HepG2 (cell line): ENCODE results near the gene ADIPOR2. TPM values are rescaled to one million over a fixed set of nuclear protein-coding genes. Genes with fewer than 3 reads are reported as not detected.

ENCODE experiments used
- ATAC-seq: fragments of 200-7000 bp; cut with Tn5 transposase; 3 replicates; pipeline ENCODE4 v1.9.1; 2020; ENCODE audit warnings: mild to moderate bottlenecking, moderate library complexity
- BruUV-seq: library from RNA; stranded (reverse); fragments of 400-500 nt; replicated peaks from 2 replicates; lab custom pipeline; 2021; lab: Mats Ljungman, UMichigan
- CTCF ChIA-PET: fragments of 300-600 bp; formaldehyde crosslinking; extraction: SDS; loops from one replicate; lab custom pipeline; 2021; ENCODE audit warnings: low total read pairs, inconsistent platforms, low intra/inter-chr PET ratio; lab: Yijun Ruan, JAX
- POLR2A ChIA-PET: fragments of 350-600 bp; sonication (Branson Sonifier 250); formaldehyde crosslinking; loops from one replicate; lab custom pipeline; 2020; ENCODE audit warnings: antibody characterized with exemption, inconsistent platforms; lab: Yijun Ruan, JAX
- DNase-seq: peaks from one replicate; pipeline ENCODE4 v3.0.0-alpha.2; 2015; ENCODE audit warnings: low spot score
- FAIRE-seq: peaks from 3 replicates; lab custom pipeline; 2011; peaks lifted over from hg19 to GRCh38; lab: Jason Lieb, UNC
- H2AFZ ChIP-seq: one replicate; pipeline ENCODE4 v1.6.1; 2011; ENCODE audit warnings: low read length, inconsistent platforms
- H3K27ac ChIP-seq: fragments of 300-600 bp; 3 replicates; pipeline ENCODE4 v1.8.0; 2011; ENCODE audit warnings: mixed run types, mild to moderate bottlenecking, mixed read lengths, low read length, inconsistent platforms; ENCODE audit not compliant: insufficient read depth; ENCODE audit errors: extremely low read length
- H3K27me3 ChIP-seq, 2 experiments: fragments of 200-600 bp in 1 of 2; 2 replicates in 1 of 2; 3 replicates in 1 of 2; pipeline versions ENCODE4 v1.6.0 to v1.8.0; 2011; ENCODE audit warnings: low read length in 2 of 2, mild to moderate bottlenecking in 2 of 2, moderate library complexity in 2 of 2, inconsistent platforms in 1 of 2; ENCODE audit not compliant: insufficient read depth in 2 of 2, control insufficient read depth in 1 of 2
- H3K36me3 ChIP-seq, 2 experiments: fragments of 200-600 bp in 1 of 2; replicated peaks in 1 of 2; 2 replicates in 1 of 2; 3 replicates in 1 of 2; pipeline versions ENCODE4 v1.5.1 to v1.8.0; 2011; ENCODE audit warnings: low read length in 2 of 2, inconsistent platforms in 1 of 2; ENCODE audit not compliant: insufficient read depth in 2 of 2, control insufficient read depth in 1 of 2
- H3K4me1 ChIP-seq: 2 replicates; pipeline ENCODE4 v1.5.1; 2012; ENCODE audit warnings: low read length, inconsistent platforms; ENCODE audit not compliant: insufficient read depth
- H3K4me2 ChIP-seq: 2 replicates; pipeline ENCODE4 v1.6.0; 2011; ENCODE audit warnings: low read depth, low read length, inconsistent platforms
- H3K4me3 ChIP-seq, 3 experiments: fragments of 200-600 bp in 1 of 3; sonication (generic), shearing (Covaris generic) in 1 of 3; replicated peaks in 1 of 3; 2 replicates each; pipeline ENCODE4 v1.5.1; 2011 to 2016; ENCODE audit warnings: low read length in 3 of 3, inconsistent platforms in 2 of 3, low read depth in 2 of 3, mild to moderate bottlenecking in 2 of 3, control low read depth in 1 of 3, mixed read lengths in 1 of 3; ENCODE audit not compliant: insufficient read depth in 1 of 3
- H3K79me2 ChIP-seq: one replicate; pipeline ENCODE4 v1.6.1; 2011; ENCODE audit warnings: low read length, inconsistent platforms; ENCODE audit not compliant: insufficient read depth
- H3K9ac ChIP-seq: 2 replicates; pipeline ENCODE4 v1.6.0; 2011; ENCODE audit warnings: mild to moderate bottlenecking, low read depth, low read length, inconsistent platforms; ENCODE audit not compliant: insufficient read depth
- H3K9me3 ChIP-seq: 2 replicates; pipeline ENCODE4 v1.5.1; 2012; ENCODE audit warnings: mild to moderate bottlenecking, low read length
- H4K20me1 ChIP-seq: 2 replicates; pipeline ENCODE4 v1.6.0; 2011; ENCODE audit warnings: inconsistent platforms, mild to moderate bottlenecking, low read length, moderate library complexity; ENCODE audit not compliant: insufficient read depth
- ARID5B ChIP-seq: IDR thresholded peaks from 2 replicates; pipeline ENCODE4 v1.4.0; 2020; ENCODE audit warnings: mild to moderate bottlenecking, missing genetic modification reagents
- ATF3 ChIP-seq: sonication (generic); formaldehyde crosslinking; IDR thresholded peaks from 2 replicates; pipeline ENCODE4 v1.4.0; 2020; ENCODE audit warnings: missing genetic modification reagents
- ATRX ChIP-seq: sonication (generic); formaldehyde crosslinking; IDR thresholded peaks from 2 replicates; pipeline ENCODE4 v1.4.0; 2020; ENCODE audit warnings: missing genetic modification reagents, borderline replicate concordance
- HOMEZ ChIP-seq: IDR thresholded peaks from 2 replicates; pipeline ENCODE4 v1.6.1; 2016; ENCODE audit warnings: low read depth
- LCORL ChIP-seq, 2 experiments: fragments of 450-650 bp in 1 of 2; sonication (generic) in 1 of 2; formaldehyde crosslinking in 1 of 2; IDR thresholded peaks; 2 replicates each; pipeline versions ENCODE4 v1.5.0 to v1.6.1; 2017 to 2020; ENCODE audit warnings: antibody characterized with exemption in 1 of 2, missing genetic modification reagents in 1 of 2
- NCOA2 ChIP-seq: sonication (generic); formaldehyde crosslinking; IDR thresholded peaks from 2 replicates; pipeline ENCODE4 v1.8.0; 2022; ENCODE audit warnings: inconsistent platforms
- ZBTB43 ChIP-seq: sonication (generic); formaldehyde crosslinking; conservative IDR thresholded peaks from 2 replicates; pipeline ENCODE4 v1.4.0; 2020; ENCODE audit warnings: missing genetic modification reagents
- ZNF75D ChIP-seq: sonication (generic); formaldehyde crosslinking; IDR thresholded peaks from 2 replicates; pipeline ENCODE4 v1.8.1; 2023; ENCODE audit warnings: missing genetic modification reagents, mild to moderate bottlenecking, borderline replicate concordance
- WGBS: methylation state at CpG from one replicate; pipeline ENCODE4 v1.1.6; 2017; ENCODE audit warnings: low lambda C conversion rate; 5-methylcytosine and 5-hydroxymethylcytosine counted together
- in situ Hi-C: cut with HindIII; loops from 2 replicates; pipeline ENCODE4 v1.10.0; 2017; ENCODE audit warnings: low pct_unique_long_range_greater_than_20kb; ENCODE audit not compliant: extremely low pct_ligation_motif_present
- intact Hi-C: fragments of 100-400 bp; cut with micrococcal nuclease; formaldehyde crosslinking; loops from one replicate; pipeline ENCODE4 v1.10.0; 2022; ENCODE audit not compliant: unreplicated experiment
- polyA plus RNA-seq, 8 experiments: library from polyadenylated mRNA; depleted of rRNA in 3 of 8; stranded (reverse) in 7 of 8; unstranded in 1 of 8; fragments of >200 nt; fragmentation: Illumina TruSeq in 4 of 8; extraction: Trizol in 4 of 8; gene quantifications; 2 replicates each; pipeline versions ENCODE4 v1.2.1 to v1.2.3, GENCODE V29; 2011 to 2016; ENCODE audit warnings: low read depth in 4 of 8, missing spikeins in 1 of 8, mixed read lengths in 1 of 8; ENCODE audit not compliant: insufficient read depth in 1 of 8
- total RNA-seq, 5 experiments: library from RNA; depleted of rRNA; stranded (reverse); fragments of >200 nt; fragmentation: Illumina TruSeq; extraction: Trizol; gene quantifications; 2 replicates each; pipeline ENCODE4 v1.2.3, GENCODE V29; 2016; ENCODE audit warnings: low read depth in 1 of 5

ADIPOR2 gene
- total and polyA plus RNA-seq, 2 of the 13 experiments (the other 11 are each of a cell fraction or from before 2014, with no cell fraction given): 35.2 to 52.2 TPM

GRCh38 chr12:1741154-1741949 is 50.5 kb downstream of the ADIPOR2 start (continued):
- TF ChIP-seq ARID5B (CRISPR knock-in tag): peak; percentile 60

- ATAC-seq: peak; percentile 72
- TF ChIP-seq ATRX (CRISPR knock-in tag) (no peak), ZBTB43 (CRISPR knock-in tag) (0 out of 2 replicates have a peak, but pooled peaks have one; percentile 23), ATF3 (CRISPR knock-in tag) (peak; percentile 40; the same call in 1 of the 2 replicates), ZNF75D (CRISPR knock-in tag) (no peak), LCORL (IDR thresholded peaks at IDR 0.05) (peak; percentile 75; the same call in 1 of the 2 replicates), LCORL (CRISPR knock-in tag; IDR thresholded peaks at IDR 0.05) (no peak), HOMEZ (CRISPR knock-in tag) (peak; percentile 29; the same call in 1 of the 2 replicates), NCOA2 (CRISPR knock-in tag) (peak; percentile 83), ARID5B (CRISPR knock-in tag) (peak; percentile 91)
Observed at GRCh38 chr12:1744932-1745331, 54.1 kb downstream of the ADIPOR2 start.

More at GRCh38 chr12:1744932-1745331, 54.1 kb downstream of the ADIPOR2 start:
- no peaks in the 10 kb centered on the region for H3K27me3 ChIP-seq
- intact Hi-C loops: no loop called here
- FAIRE-seq: peak; percentile 55
- peaks cover 94% of the 10 kb centered on the region for H3K79me2 ChIP-seq
- peak; percentile 94 for DNase-seq
- H3K4me1 ChIP-seq: peaks cover 81% of the 10 kb centered on the region
- no TSS peak for BruUV-seq
- WGBS: 42% methylated on average over 2 of the region's 2 CpGs
- H3K4me2 ChIP-seq: no peak overlapping the region
- H4K20me1 ChIP-seq: peaks cover 26% of the 10 kb centered on the region
- no peak overlapping the region for H2AFZ ChIP-seq
- H3K9me3 ChIP-seq: 0 out of 2 replicates have a peak, but pooled peaks cover 9% of the 10 kb centered on the region
- no peak overlapping the region for H3K9ac ChIP-seq
- peaks cover 0 to 4% of the 10 kb centered on the region in 2 experiments; a peak in 2 of 5 replicates for H3K36me3 ChIP-seq
- CTCF ChIA-PET: no interaction called here
- no peak overlapping the region; a peak in 1 of 6 replicates for H3K4me3 ChIP-seq
- H3K27ac ChIP-seq: peak overlapping the region; percentile 21
- in situ Hi-C loops: no loop called here
- POLR2A ChIA-PET: no interaction called here
